Kidney (tissue), 14 donors: ENCODE measurements around the gene PTPRK. TPM values are rescaled to one million over a fixed set of nuclear protein-coding genes. Genes with fewer than 3 reads are reported as not detected.

ENCODE experiments used
- DNase-seq, 5 donors: peaks; one replicate each; pipeline ENCODE4 v3.0.0-alpha.2; 2013 to 2020
- FAIRE-seq: peaks from 2 replicates; lab custom pipeline; 2012; peaks lifted over from hg19 to GRCh38; lab: Jason Lieb, UNC
- H3K27ac ChIP-seq, 2 donors: one replicate each; pipeline ENCODE4 v1.7.0; 2013; ENCODE audit warnings: low read depth in 2 of 2, low read length in 2 of 2, inconsistent platforms in 1 of 2
- H3K27me3 ChIP-seq: one replicate; pipeline ENCODE4 v1.7.1; 2013; ENCODE audit warnings: low read length, inconsistent platforms; ENCODE audit not compliant: control insufficient read depth, insufficient read depth
- H3K36me3 ChIP-seq, 3 donors: one replicate each; pipeline versions ENCODE4 v1.7.0 to v1.7.1; 2013; ENCODE audit warnings: low read length in 3 of 3, control low read depth in 1 of 3, inconsistent platforms in 1 of 3; ENCODE audit not compliant: insufficient read depth in 3 of 3, control insufficient read depth in 2 of 3
- H3K4me1 ChIP-seq, 3 donors: one replicate each; pipeline versions ENCODE4 v1.7.0 to v1.7.1; 2013; ENCODE audit warnings: low read length in 3 of 3, inconsistent platforms in 1 of 3, low read depth in 1 of 3; ENCODE audit not compliant: control insufficient read depth in 2 of 3, insufficient read depth in 2 of 3
- H3K4me3 ChIP-seq, 3 donors: one replicate each; pipeline versions ENCODE4 v1.7.0 to v1.8.1; 2013; ENCODE audit warnings: low read length in 3 of 3, control low read depth in 1 of 3, inconsistent platforms in 1 of 3
- H3K9ac ChIP-seq, 3 donors: one replicate each; pipeline versions ENCODE4 v1.7.0 to v1.7.1; 2013; ENCODE audit warnings: low read length in 3 of 3, control low read depth in 1 of 3, inconsistent platforms in 1 of 3
- H3K9me3 ChIP-seq, 3 donors: one replicate each; pipeline versions ENCODE4 v1.7.0 to v1.7.1; 2013; ENCODE audit warnings: low read length in 3 of 3, control low read depth in 1 of 3, inconsistent platforms in 1 of 3; ENCODE audit not compliant: control insufficient read depth in 2 of 3, insufficient read depth in 1 of 3
- intact Hi-C: fragments of 100-400 bp; cut with DNase I; formaldehyde crosslinking; loops from one replicate; pipeline ENCODE4 v1.11.1; 2022
- polyA plus RNA-seq: library from polyadenylated mRNA; stranded (reverse); fragments of 350-450 nt; fragmentation: Illumina TruSeq; extraction: RNeasy Lipid Tissue Mini Kit (QIAGEN cat#74804); gene quantifications from one replicate; pipeline ENCODE4 v1.2.3, GENCODE V29; 2014; ENCODE audit warnings: low read depth, low replicate concordance; ENCODE audit not compliant: insufficient read depth
- total RNA-seq: library from RNA; stranded (reverse); fragmentation: NEBNext Ultra II Directional; extraction: Animal tissue kit (Norgen Biotek cat#: 25700); gene quantifications from one replicate; pipeline ENCODE4 v1.2.1, GENCODE V29; 2021
- TF ChIP-seq, protein P1 (sequence below): IDR thresholded peaks from 3 replicates; pipeline ENCODE4 v1.5.1; 2012; ENCODE audit warnings: mild to moderate bottlenecking, moderate library complexity, borderline replicate concordance; ENCODE audit not compliant: insufficient read depth; ENCODE audit errors: extremely low read depth
- donor health status: control.
- donor health status: control.
- donor health status: control.
- donor health status: control.
- donor health status: control.
- donor health status: DM: yes; HTN: yes; CAD: no.
- donor health status: Normal renal cell carcinoma (clear cell type).

PTPRK gene
- total and polyA plus RNA-seq, 2 donors from 2014 or later: 9.2 to 72.8 TPM

DNA sequence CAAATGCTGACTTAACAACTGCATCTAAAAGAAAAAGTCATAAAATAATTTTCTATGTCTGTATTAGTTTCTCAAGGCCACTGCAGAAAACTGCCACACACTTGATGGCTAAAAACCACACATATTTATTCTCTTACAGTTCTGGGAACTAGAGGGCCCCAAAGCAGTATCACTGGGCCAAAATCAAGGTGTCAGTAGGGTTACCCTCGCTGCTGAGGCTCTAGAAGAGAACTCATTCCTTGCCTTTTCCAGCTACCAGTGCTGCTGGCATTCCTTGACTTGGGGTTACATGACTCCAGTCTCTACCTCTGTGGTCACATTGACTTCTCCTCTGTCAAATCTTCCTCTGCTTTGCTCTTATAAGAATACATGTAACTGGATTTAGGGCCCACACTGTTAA is 494.9 kb downstream of the PTPRK start:
- Histone ChIP-seq H3K27ac (no peak overlapping the region), H3K4me3 (no peak overlapping the region), H3K27me3 (no peaks in the 10 kb centered on the region), H3K36me3 (no peaks in the 10 kb centered on the region), H3K9ac (no peak overlapping the region), H3K9me3 (no peaks in the 10 kb centered on the region), H3K4me1 (no peaks in the 10 kb centered on the region)
- FAIRE-seq: no peak
- no peak for DNase-seq
- TF ChIP-seq, protein P1, sequence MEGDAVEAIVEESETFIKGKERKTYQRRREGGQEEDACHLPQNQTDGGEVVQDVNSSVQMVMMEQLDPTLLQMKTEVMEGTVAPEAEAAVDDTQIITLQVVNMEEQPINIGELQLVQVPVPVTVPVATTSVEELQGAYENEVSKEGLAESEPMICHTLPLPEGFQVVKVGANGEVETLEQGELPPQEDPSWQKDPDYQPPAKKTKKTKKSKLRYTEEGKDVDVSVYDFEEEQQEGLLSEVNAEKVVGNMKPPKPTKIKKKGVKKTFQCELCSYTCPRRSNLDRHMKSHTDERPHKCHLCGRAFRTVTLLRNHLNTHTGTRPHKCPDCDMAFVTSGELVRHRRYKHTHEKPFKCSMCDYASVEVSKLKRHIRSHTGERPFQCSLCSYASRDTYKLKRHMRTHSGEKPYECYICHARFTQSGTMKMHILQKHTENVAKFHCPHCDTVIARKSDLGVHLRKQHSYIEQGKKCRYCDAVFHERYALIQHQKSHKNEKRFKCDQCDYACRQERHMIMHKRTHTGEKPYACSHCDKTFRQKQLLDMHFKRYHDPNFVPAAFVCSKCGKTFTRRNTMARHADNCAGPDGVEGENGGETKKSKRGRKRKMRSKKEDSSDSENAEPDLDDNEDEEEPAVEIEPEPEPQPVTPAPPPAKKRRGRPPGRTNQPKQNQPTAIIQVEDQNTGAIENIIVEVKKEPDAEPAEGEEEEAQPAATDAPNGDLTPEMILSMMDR: no peak
- intact Hi-C loops: no loop called here

DNA sequence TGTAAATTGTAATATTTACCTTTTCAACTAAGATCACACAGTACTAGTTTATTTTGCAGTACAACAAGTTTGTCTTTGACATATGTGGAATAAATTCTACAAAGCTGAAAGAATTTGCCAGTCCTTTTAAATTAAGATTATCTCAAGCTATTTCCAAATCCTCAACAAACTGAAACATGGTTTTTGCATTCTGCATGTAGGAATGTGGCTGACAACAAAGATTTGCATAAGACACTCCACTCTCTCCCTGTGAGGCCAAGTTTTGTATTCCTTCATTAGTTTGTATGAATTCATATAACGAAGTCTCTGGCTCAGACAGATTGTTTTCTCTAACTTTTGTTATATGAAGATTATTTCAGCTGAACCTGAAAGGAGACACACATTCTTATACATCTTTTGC is 495.4 kb downstream of the PTPRK start:
- Histone ChIP-seq H3K27ac (no peak overlapping the region), H3K36me3 (no peaks in the 10 kb centered on the region), H3K9ac (no peak overlapping the region), H3K27me3 (no peaks in the 10 kb centered on the region), H3K4me1 (no peaks in the 10 kb centered on the region), H3K9me3 (no peaks in the 10 kb centered on the region), H3K4me3 (no peak overlapping the region)
- DNase-seq (no peak), FAIRE-seq (no peak)
- intact Hi-C loops: no loop called here
- TF ChIP-seq, protein P1: no peak

DNA sequence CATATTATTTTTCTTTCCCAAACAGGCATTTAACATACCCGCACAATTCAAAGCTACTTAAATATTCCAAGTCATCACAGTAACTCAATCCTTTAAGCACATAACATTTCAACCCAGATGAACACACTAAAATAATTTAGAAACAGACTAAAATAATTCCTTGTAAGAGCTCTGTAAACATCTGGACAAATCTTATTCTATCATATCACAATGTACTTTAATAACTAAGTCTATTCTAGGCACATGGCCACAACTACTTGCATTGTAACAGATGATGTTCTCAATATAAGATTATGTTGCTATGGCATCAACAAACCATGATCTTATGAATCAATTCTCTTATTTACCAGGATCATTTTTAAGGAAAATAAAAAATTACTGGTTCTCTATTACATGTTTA is 496.4 kb downstream of the PTPRK start:
- TF ChIP-seq, protein P1: no peak
- Histone ChIP-seq H3K27ac (no peak overlapping the region), H3K36me3 (no peaks in the 10 kb centered on the region), H3K9ac (no peak overlapping the region), H3K4me3 (no peak overlapping the region), H3K9me3 (no peaks in the 10 kb centered on the region), H3K27me3 (no peaks in the 10 kb centered on the region), H3K4me1 (no peaks in the 10 kb centered on the region)
- no peak for DNase-seq
- FAIRE-seq: no peak
- intact Hi-C loops: no loop called here

DNA sequence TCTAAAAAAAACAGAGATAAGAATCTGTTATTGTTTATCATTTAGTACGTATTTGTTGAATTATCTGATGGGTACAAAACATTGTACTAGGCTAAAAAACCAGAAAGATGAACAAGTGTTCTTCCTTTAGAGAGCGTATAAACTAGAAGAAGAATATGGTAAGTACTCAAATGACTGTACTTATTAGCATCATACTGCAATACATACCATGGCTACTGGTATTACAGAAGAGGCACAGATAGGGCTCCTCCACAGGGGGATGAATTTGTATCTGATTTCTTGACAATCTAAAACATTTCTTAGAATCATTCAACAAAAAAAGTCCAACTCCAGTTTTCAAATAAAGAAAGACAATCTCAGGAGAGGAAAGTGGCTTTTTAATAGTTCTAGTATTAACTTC is 501.6 kb downstream of the PTPRK start:
- Histone ChIP-seq H3K36me3 (no peaks in the 10 kb centered on the region), H3K4me3 (no peak overlapping the region), H3K27ac (no peak overlapping the region), H3K9me3 (no peaks in the 10 kb centered on the region), H3K27me3 (no peaks in the 10 kb centered on the region), H3K4me1 (no peaks in the 10 kb centered on the region), H3K9ac (no peak overlapping the region)
- TF ChIP-seq, protein P1: no peak
- no peak for FAIRE-seq
- no peak for DNase-seq
- intact Hi-C loops: no loop called here
